ENCODE measurements around the gene CLIP2.
A peak's percentile ranks its signal among the peaks of the same experiment; 100 is the strongest.

The CLIP2 gene

GRCh38 chr7:74271742-74272141 lies 17.5 kb upstream of the CLIP2 start:
- no peak for DNase-seq (ENCODE audit: low read depth)

- DNase-seq (ENCODE audit: low read depth): peak; percentile 91
These were observed 16.7 kb upstream of the CLIP2 start for GRCh38 chr7:74272305-74273038.

- DNase-seq (ENCODE audit: low read depth): no peak
These were observed 13.8 kb upstream of the CLIP2 start for GRCh38 chr7:74275401-74275881.

GRCh38 chr7:74277636-74278035 lies 11.6 kb upstream of the CLIP2 start:
- DNase-seq (ENCODE audit: low read depth): no peak

GRCh38 chr7:74280985-74281384 lies 8.2 kb upstream of the CLIP2 start:
- no peak for DNase-seq (ENCODE audit: low read depth)

- DNase-seq (ENCODE audit: low read depth): no peak
These were observed 6.3 kb upstream of the CLIP2 start for GRCh38 chr7:74282748-74283459.

- DNase-seq (ENCODE audit: low read depth): no peak
These were observed 5.3 kb upstream of the CLIP2 start for GRCh38 chr7:74283858-74284447.

GRCh38 chr7:74284781-74285259 lies 4.4 kb upstream of the CLIP2 start:
- no peak for DNase-seq (ENCODE audit: low read depth)

GRCh38 chr7:74286131-74286530 lies 3.1 kb upstream of the CLIP2 start:
- no peak for DNase-seq (ENCODE audit: low read depth)

GRCh38 chr7:74287303-74288033 lies 1.7 kb upstream of the CLIP2 start:
- DNase-seq (ENCODE audit: low read depth): no peak

- DNase-seq (ENCODE audit: low read depth): no peak
These were observed 949 bp upstream of the CLIP2 start for GRCh38 chr7:74288034-74288881.

- DNase-seq (ENCODE audit: low read depth): no peak
These were observed 699 bp downstream of the CLIP2 start for GRCh38 chr7:74289659-74290552.

- no peak for DNase-seq (ENCODE audit: low read depth)
These were observed 1.3 kb downstream of the CLIP2 start for GRCh38 chr7:74290553-74290950.

- no peak for DNase-seq (ENCODE audit: low read depth)
These were observed 1.8 kb downstream of the CLIP2 start for GRCh38 chr7:74290981-74291441.

- DNase-seq (ENCODE audit: low read depth): no peak
These were observed 2.3 kb downstream of the CLIP2 start for GRCh38 chr7:74291535-74291934.

GRCh38 chr7:74292757-74293576 lies 3.8 kb downstream of the CLIP2 start:
- DNase-seq (ENCODE audit: low read depth): no peak

- no peak for DNase-seq (ENCODE audit: low read depth)
These were observed 4.3 kb downstream of the CLIP2 start for GRCh38 chr7:74293577-74293908.

GRCh38 chr7:74294191-74294998 lies 5.2 kb downstream of the CLIP2 start:
- DNase-seq (ENCODE audit: low read depth): peak; percentile 70

Measured in GM04504 (cell line).